ENCODE measurements around the gene ITGA3.

Gene ITGA3

DNA sequence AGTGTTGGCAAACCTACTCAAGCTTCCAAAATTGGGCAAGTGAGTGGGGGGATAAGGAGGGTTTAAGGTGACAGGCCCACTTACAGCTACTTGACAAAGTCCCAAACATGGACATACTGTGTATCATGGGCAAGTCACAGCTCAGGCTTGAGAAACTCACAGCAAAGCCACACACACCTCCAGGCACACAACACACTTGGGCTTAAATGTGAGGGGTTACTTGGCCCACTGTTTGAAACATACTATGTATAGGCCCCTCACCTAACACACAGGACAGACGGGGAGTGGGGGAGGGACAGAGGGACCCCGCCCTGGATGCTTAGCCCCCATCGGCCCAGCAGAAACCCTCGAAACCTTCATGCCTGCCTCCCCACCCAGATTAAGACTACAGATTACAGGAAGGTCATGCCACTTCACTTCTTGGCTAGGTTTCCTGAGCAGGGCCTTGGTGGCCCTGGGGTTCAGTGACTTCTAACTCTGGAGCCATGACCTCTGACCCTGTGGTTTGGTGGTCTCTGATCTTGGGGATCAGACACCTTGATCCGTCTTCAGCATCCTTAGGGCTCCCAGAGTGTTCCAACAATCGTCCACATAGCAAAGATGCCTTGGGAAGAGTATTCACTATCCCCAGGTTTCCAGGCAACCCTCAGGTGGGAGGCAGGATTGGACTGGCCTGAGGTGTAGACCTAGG, 76.3 kb downstream of the ITGA3 start:
- no peak for DNase-seq

GRCh38 chr17:50133028-50133768, 77.3 kb downstream of the ITGA3 start:
- DNase-seq, result no peak

GRCh38 chr17:50133769-50134099, 77.8 kb downstream of the ITGA3 start:
- no peak for DNase-seq

DNA sequence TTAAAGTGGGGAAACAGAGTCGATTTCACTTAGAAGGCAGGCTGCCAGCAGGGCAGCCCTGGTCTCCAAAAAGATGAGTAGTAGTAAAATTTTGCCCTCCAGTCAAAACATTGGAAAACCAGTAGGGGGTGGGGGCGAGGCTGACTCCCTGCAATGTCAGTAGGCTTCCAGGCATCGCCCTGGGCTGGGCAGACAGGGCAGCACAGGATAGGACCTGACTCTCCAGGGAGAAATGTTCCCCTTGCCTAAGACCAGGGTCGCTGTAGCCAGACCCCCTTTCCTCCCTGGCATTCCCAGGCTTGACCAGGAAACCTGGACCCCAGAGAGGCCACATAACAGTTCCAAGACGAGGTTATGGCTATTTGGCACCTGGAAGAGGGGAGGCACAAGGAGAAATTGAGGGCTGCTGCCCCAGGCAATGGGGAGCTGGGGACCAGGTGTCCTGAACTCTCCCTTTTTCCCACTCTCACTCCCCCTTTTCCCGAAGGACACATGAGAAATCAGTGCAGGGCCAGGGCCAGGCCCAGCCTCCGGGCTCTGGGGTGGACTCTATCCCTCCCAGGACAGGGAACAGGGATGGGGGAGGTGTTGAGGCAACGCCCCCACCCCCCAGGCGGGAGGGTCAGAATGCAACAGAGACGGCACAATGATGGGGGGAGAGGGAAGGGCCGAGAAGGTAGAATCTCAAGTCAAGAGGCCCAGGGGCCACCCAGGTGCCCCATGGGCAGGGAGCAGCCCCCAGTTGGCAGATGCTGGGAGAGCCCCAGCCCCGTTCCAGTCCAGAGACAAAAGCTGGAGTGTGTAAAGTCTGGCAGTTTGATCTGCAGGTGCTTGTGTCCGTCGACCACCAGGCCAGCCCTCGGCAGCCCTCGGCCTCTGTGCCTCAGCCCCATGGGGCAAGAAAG, 78.5 kb downstream of the ITGA3 start:
- no peak for DNase-seq

- no peak for DNase-seq
Observed at GRCh38 chr17:50135316-50136095, 79.6 kb downstream of the ITGA3 start.

GRCh38 chr17:50136096-50136687, 80.3 kb downstream of the ITGA3 start:
- no peak for DNase-seq

- no peak for DNase-seq
Observed at GRCh38 chr17:50137042-50137441, 81.1 kb downstream of the ITGA3 start.

DNA sequence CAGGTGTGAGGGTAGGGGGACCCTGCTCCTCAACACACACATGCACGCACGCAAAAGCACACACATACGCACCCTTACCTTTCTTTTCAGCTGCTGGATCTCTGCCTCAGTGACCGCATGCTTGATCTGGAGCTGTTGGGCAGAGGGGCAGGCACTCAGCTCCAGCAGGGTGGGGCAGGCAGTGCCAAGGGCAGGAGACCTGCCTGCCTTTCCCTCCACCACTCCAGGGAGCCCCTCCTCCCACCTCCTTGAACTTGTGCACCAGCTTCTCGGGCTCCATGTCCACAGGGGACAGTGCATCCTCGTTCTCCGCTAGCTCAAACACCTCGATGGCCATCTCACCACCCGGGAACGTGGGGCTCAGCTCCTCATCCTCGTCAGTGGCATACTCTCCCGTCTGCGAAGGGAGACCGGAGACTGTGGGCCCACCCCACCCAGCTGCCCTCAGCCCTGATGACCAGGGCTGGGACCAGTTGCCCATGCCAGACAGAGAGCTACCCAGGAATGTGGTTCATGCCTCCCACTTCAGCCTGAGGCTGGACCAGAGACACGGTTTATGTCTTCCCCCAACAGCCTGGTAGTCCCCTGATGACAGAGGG, 83.4 kb downstream of the ITGA3 start:
- DNase-seq, result no peak

Data from stimulated activated CD4-positive, alpha-beta T cell treated with anti-CD3 and anti-CD28 coated beads, Interleukin-4, amount 100 ng/mL, for 24 hours (primary cell).